GM19463 (cell line): ENCODE measurements around the gene UVRAG.

Experiments
- ATAC-seq: cut with Tn5 transposase; IDR thresholded peaks from one replicate; pipeline ENCODE4 v1.9.1; 2021; ENCODE audit warnings: mild to moderate bottlenecking, moderate library complexity; ENCODE audit not compliant: unreplicated experiment

Gene UVRAG

DNA sequence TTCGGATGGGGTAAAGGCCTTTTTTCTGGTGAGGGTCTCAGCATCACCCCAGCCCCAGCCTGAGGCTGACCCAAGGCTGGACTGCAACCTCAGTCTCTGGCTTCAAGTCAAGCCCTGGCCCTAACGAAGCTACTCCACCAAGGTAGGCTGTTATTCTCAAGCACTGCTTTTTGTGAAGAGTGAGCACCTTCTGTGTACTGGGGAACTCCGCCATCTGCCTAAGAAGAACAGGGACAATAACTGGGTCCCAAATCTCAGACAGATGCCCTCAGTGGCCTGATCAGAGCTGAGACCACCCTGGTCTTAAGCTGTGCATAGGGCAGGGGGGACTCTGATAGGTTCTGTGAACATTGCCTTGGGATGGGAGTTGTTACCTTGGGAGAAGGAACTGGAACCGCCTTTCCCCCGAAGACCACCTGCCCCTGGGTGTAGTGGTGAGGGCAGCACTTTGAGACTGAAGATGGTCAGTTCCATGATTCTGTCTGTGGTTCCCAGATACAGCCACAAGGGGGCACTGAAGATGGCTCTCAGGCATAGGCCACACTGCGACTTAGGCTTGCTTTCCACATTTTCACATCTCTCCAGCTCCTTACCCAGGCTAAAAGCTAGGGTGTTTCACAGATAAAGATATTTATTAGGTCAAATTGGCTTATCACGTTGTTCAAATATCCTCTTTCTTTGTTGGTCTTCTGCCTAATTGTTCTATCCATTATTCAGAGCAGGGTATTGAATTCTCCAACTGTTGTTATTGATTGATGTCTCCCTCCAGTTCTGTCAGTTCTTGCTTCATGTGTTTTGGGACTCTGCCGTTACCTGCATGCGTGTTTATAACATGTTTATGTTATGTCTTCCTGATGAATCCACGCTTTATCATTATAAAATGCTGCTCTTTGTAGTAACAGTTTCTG, 11.8 kb upstream of the UVRAG start:
- peak; percentile 57 for ATAC-seq

DNA sequence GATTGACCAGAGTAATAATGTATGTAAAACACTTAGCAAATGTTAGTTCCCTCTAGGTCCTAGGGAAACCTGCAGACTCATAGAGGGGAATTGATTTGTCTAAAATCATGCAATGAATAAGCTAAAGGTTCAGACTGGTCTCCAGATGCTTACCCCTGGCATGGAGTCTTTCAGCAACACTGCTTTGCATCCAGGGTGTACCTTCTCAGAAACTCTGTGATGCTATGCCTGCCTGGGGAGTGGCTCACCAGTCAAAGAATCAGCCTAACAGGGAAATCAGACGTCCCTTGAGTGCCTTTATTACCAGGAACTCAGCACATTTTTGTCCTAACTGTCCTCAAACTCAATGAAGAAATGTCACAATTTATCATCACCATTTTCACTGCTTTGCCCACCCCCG, 5.9 kb upstream of the UVRAG start:
- no peak for ATAC-seq

- ATAC-seq, result no peak
These were observed 5.0 kb upstream of the UVRAG start for GRCh38 chr11:75809991-75810390.

GRCh38 chr11:75810637-75811390, 4.2 kb upstream of the UVRAG start:
- ATAC-seq, result no peak

- no peak for ATAC-seq
These were observed 3.5 kb upstream of the UVRAG start for GRCh38 chr11:75811485-75811884.

DNA sequence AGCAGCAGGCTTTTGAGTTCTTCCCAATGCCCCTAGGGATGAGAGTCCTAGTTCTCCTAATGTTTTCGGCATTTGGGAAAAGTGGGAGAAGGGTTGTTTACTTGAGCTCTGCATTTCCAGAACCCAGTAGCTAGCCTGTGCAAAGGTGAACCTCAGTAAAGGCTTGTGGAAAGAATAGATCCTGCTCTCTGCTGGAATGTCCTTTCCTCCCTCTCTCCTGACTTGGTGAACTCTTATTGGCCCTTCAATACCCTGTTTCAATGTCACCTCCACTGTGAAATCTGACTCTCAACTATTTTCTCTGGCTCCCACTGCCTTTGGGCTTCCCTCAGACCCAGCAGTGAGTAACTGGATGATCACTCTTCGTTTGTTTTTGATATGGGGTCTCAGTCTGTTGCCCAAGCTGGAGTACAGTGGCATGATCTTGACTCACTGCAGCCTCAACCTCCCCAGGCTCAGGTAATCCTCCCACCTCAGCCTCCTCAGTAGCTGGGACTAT, 2.4 kb upstream of the UVRAG start:
- no peak for ATAC-seq

DNA sequence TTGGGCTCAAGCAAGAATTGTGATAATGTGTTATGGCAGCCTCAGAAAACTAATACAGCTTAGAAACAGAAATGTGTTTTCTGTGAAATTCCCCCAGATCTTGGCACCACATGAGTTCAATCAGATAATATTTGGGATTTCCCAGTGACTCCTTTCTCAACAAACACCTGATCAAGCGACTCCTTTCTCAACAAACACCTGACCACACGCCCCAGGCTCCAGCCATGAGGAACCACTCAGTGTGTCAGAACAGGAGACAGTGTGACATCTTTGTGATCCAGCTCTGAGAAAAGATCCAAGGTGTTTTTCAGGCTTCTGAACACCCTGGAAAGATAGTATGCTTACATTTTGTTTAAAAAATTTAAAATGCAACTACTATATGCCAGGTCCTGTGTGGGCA, 1.9 kb upstream of the UVRAG start:
- no peak for ATAC-seq

GRCh38 chr11:75813622-75814039, 1.4 kb upstream of the UVRAG start:
- no peak for ATAC-seq

DNA sequence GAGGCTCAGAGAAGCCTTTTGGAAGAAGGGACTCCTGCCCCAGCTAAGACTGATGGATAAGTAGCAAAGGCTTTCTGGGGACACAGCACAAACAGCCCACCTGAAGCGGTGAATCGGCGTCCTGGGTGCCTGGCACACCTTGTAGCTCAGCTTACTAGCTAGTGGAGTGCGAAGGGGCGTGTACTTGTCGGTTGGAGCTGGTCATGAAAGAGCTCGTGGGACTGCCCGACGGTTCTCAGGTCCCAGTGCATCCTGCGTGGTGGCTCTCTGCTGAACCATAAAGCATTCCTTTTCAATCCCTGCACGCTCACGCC, 690 bp upstream of the UVRAG start:
- peak; percentile 11 for ATAC-seq

DNA sequence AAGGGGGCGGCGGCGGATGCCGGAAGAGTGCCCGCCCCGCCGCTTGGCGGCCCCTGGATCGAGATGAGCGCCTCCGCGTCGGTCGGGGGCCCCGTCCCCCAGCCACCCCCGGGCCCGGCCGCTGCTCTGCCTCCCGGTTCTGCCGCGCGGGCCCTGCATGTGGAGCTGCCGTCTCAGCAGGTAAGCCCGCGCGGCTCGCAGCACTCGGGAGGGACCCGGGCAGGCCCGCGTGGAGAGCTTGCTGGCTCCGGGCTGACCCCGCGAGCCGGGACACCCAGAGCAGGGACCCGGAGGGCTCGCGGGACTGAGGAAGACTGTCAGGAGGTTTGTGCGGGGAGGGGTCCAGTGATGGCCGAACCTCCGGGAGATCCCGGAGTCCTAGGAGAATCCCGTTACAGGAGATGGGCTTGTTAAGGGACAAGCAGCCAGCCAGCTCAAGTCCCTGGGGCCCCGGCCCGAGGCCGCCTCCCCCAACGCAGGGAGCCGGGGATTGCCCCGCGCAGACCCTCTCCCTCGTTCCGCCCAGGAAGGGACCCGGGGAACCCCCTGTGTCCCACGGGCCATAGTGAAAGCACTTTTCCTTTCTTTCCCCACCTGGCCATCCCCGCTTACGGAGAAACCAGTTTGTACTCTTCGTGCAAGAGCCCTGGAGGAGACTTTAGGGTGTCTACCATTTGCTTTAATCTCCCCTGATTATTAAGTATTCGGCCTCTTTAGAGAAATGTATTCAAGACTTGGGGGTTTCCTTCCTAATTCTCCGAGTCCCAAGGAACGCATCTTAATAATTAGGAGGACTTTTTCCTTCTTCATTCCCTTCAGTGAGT, 547 bp downstream of the UVRAG start:
- ATAC-seq, result peak; percentile 12

GRCh38 chr11:75816561-75817239, 1.7 kb downstream of the UVRAG start:
- ATAC-seq, result no peak

- no peak for ATAC-seq
These were observed 5.6 kb downstream of the UVRAG start for GRCh38 chr11:75820645-75821044.

DNA sequence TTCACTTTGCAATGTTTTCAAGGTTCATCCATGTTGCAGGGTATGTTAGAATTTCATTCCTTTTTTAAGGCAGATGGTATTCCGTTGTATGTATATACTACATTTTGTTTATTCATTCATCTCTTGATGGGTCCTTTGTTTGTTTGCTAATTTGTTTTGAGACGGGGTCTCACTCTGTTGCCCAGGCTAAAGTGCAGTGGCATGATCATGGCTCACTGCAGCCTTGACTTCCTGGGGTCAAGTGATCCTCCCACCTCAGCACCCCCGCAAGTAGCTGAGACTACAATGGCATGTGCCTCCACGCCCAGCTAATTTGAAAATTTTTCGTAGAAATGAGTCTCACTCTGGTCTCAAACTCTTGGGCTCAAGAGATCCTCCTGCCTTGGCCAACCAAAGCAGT, 6.2 kb downstream of the UVRAG start:
- ATAC-seq, result no peak

DNA sequence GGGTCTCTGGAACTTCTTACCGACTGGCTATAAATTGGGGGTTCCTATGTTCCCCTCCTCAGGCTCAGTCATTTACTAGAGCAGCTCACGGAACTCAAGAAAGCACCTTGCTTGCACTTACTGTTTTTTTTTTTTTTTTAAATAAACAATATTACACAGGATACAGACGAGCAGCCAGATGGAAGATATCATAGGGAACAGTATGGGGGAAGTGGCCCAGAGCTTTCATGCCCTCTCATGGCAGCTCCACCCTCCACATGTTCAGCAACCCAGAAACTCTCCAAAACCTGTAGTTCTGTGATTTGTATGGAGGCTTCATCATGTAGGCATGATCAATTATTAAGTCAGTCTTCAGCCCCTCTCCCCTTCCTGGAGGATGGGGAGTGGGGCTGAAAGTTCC, 7.5 kb downstream of the UVRAG start:
- ATAC-seq, result no peak

DNA sequence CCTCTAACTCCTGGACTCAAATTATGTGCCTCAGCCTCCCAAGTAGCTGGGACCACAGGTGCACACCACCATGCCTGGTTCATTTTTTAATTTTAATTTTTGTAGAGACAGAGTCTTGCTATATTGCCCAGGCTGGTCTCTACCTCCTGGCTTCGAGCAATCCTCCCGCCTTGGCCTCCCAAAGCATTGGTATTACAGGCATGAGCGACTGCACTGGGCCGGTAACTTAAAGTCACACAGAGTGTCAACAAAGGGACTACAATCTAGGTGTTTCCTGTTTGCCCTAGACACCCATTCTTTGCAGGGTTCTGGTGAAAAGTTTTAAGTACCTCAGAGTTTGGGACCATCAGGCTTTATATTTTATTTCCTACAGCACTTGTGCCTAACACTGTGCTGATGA, 8.4 kb downstream of the UVRAG start:
- ATAC-seq, result no peak

DNA sequence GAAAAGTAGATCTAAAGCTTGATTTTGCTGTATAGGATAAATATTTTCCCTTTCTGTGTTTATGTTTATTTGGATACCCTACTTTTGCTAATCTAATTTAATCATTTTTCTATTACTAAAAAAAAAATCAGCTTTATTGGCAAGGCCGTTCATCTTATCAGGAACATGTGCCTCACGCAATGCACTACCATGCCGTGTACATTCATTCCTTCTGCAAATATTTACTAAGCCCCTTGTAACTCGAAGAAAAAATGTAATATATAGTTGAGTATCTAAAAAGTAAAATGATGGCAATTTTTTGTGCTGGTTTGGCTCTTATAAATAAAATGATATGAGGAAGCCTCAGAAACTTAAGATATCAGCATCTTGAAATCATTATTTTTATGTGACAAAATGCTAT, 8.9 kb downstream of the UVRAG start:
- no peak for ATAC-seq

DNA sequence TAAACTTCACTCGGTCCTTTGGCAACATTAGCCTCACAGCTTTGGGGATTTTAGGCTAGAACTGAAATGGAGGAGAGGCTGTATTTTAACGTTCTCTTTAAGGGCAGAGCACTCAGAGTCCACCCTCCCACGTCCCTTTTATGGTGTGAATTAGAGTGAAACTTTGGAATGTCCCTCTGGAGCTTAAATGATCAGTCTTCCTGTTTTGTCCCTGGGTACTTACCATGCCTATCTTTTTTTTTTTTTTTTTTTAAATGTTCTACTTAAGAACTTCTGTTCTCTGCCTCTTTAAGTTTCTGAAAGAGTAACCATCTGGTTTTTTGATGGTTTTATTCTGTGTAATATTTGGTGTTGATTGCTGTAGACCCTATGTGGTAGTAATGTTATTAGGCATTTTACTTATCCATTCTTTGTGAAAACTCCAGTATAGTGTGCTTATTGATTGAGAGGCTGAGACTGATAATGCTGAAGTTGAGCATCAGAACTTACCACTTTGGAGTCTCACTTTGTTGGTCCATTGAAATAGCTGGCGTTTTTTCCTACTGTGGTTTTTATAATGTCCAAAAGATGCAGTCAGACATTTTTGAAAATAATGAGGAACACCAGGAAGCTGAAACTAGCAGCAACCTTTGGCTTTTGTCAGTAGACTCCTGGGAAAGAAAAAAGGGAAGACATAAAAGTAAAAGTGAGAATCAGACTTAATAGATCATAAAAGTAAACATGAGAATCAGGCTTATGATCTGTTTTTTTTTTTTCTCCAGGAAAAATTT, 11.6 kb downstream of the UVRAG start:
- no peak for ATAC-seq

GRCh38 chr11:75827562-75827961, 12.6 kb downstream of the UVRAG start:
- no peak for ATAC-seq

DNA sequence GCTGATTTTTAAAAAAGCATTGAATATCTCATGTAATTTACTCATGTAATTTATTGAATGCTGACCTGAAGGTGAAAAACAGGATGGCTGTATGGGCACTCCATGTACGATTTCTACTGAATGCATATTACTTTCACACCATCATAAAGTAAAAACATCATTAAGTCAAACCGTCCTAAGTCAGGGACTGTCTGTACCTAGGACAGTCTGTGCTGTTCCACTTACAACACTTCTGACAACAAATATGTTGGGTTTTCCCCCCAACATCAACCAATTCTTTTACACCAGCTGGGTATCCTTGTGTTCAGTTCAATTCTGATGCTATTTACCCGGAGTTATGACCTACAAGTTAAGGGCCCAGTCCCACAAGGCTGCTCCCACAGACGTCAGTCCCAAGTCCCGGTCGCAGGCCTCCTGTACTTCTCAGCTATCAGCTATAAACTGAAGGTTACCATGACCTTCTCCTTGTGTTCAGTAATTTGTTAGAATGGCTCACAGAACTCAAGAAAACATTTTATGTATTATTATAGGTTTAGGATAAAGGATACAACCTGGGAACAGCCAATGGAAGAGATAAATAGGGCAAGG, 17.0 kb downstream of the UVRAG start:
- ATAC-seq, result no peak

- no peak for ATAC-seq
These were observed 19.7 kb downstream of the UVRAG start for GRCh38 chr11:75834728-75835127.
